Prostate gland (tissue), 2 donors: ENCODE data around the gene GALNT15. TPM values are rescaled to one million over a fixed set of nuclear protein-coding genes. Genes with fewer than 3 reads are reported as not detected.

Experiments used
- DNase-seq: peaks from one replicate; pipeline ENCODE4 v3.0.0-alpha.2; 2019; ENCODE audit warnings: low spot score
- H3K27ac ChIP-seq, 2 donors: fragments of 200-600 bp; sonication (generic); 2 replicates each; pipeline ENCODE4 v1.5.1; 2017 to 2019
- H3K27me3 ChIP-seq: fragments of 200-600 bp; sonication (generic); replicated peaks from 2 replicates; pipeline ENCODE4 v1.5.1; 2019; ENCODE audit not compliant: insufficient read depth
- H3K36me3 ChIP-seq, 2 donors: fragments of 200-600 bp; sonication (generic); 1 replicate in 1 of 2; 2 replicates in 1 of 2; pipeline versions ENCODE4 v1.5.1 to v1.8.1; 2017 to 2019
- H3K4me1 ChIP-seq: fragments of 200-600 bp; sonication (generic); replicated peaks from 2 replicates; pipeline ENCODE4 v1.5.1; 2019
- H3K4me3 ChIP-seq, 2 donors: fragments of 200-600 bp; sonication (generic); 2 replicates each; pipeline ENCODE4 v1.5.1; 2017 to 2019
- H3K9me3 ChIP-seq: fragments of 200-600 bp; sonication (generic); 2 replicates; pipeline ENCODE4 v1.5.1; 2017
- CTCF ChIP-seq, 4 experiments: fragments of 200-600 bp in 2 of 4; fragments of 450-650 bp in 2 of 4; sonication (generic) in 2 of 4; IDR thresholded peaks; 1 replicate in 3 of 4; 2 replicates in 1 of 4; pipeline ENCODE4 v1.5.1; 2016 to 2019; ENCODE audit warnings: antibody characterized with exemption in 4 of 4, mild to moderate bottlenecking in 2 of 4, moderate library complexity in 2 of 4
- POLR2A ChIP-seq: fragments of 450-650 bp; IDR thresholded peaks from one replicate; pipeline ENCODE4 v1.6.1; 2016; ENCODE audit warnings: antibody characterized with exemption, mild to moderate bottlenecking
- POLR2AphosphoS5 ChIP-seq: sonication (generic); formaldehyde crosslinking; IDR thresholded peaks from one replicate; pipeline ENCODE4 v1.6.1; 2017; ENCODE audit warnings: antibody characterized with exemption
- WGBS: methylation state at CpG from one replicate; pipeline ENCODE4 v1.1.5; 2018; 5-methylcytosine and 5-hydroxymethylcytosine counted together
- intact Hi-C: fragments of 100-400 bp; cut with DNase I; formaldehyde crosslinking; loops from one replicate; pipeline ENCODE4 v1.14.2; 2022
- total RNA-seq, 2 donors: library from RNA; depleted of rRNA; stranded (reverse); fragments of >200 nt; gene quantifications; one replicate each; pipeline ENCODE4 v1.1.0, GENCODE V29; 2016

The GALNT15 gene
- total RNA-seq, 2 donors from 2014 or later: 6.0 to 7.6 TPM

GRCh38 chr3:16179771-16180736, 5.6 kb downstream of the GALNT15 start:
- 79% methylated on average over 15 of the region's 15 CpGs for WGBS
- no peaks in the 10 kb centered on the region for H3K4me1 ChIP-seq
- H3K27me3 ChIP-seq: no peaks in the 10 kb centered on the region
- TF ChIP-seq POLR2A (no peak), POLR2AphosphoS5 (no peak), CTCF (IDR thresholded peaks at IDR 0.05) (no peak)
- no peak overlapping the region for H3K27ac ChIP-seq
- no peaks in the 10 kb centered on the region for H3K36me3 ChIP-seq
- intact Hi-C loops: loop anchor here (2.0 kb wide), 1 partner anchor 365 kb away; no protein-coding TSS in a partner anchor
- no peak overlapping the region for H3K4me3 ChIP-seq
- DNase-seq: no peak
- no peaks in the 10 kb centered on the region for H3K9me3 ChIP-seq

- Histone ChIP-seq H3K27ac (no peak overlapping the region), H3K4me3 (no peak overlapping the region), H3K4me1 (no peaks in the 10 kb centered on the region), H3K27me3 (no peaks in the 10 kb centered on the region), H3K36me3 (no peaks in the 10 kb centered on the region), H3K9me3 (no peaks in the 10 kb centered on the region)
- no peak for DNase-seq
- 94% methylated on average over 3 of the region's 3 CpGs for WGBS
- no peak for TF ChIP-seq POLR2AphosphoS5
- TF ChIP-seq CTCF (IDR thresholded peaks at IDR 0.05): no peak
- TF ChIP-seq POLR2A: no peak
- intact Hi-C loops: no loop called here
These were observed 6.3 kb downstream of the GALNT15 start for GRCh38 chr3:16180737-16181134.

GRCh38 chr3:16181361-16181760, 6.9 kb downstream of the GALNT15 start:
- no peak for TF ChIP-seq CTCF (IDR thresholded peaks at IDR 0.05)
- no peak for TF ChIP-seq POLR2A
- TF ChIP-seq POLR2AphosphoS5: no peak
- Histone ChIP-seq H3K27me3 (no peaks in the 10 kb centered on the region), H3K27ac (no peak overlapping the region), H3K4me3 (no peak overlapping the region), H3K9me3 (no peaks in the 10 kb centered on the region), H3K4me1 (no peaks in the 10 kb centered on the region), H3K36me3 (no peaks in the 10 kb centered on the region)
- 86% methylated on average over 6 of the region's 6 CpGs for WGBS
- DNase-seq: no peak
- intact Hi-C loops: no loop called here

GRCh38 chr3:16182183-16182582, 7.7 kb downstream of the GALNT15 start:
- intact Hi-C loops: no loop called here
- Histone ChIP-seq H3K4me1 (no peaks in the 10 kb centered on the region), H3K27ac (no peak overlapping the region), H3K4me3 (no peak overlapping the region), H3K27me3 (no peaks in the 10 kb centered on the region), H3K36me3 (no peaks in the 10 kb centered on the region), H3K9me3 (no peaks in the 10 kb centered on the region)
- no peak for DNase-seq
- TF ChIP-seq POLR2A (no peak), CTCF (IDR thresholded peaks at IDR 0.05) (no peak), POLR2AphosphoS5 (no peak)
- WGBS: 68% methylated on average over 2 of the region's 2 CpGs

GRCh38 chr3:16182612-16183011, 8.1 kb downstream of the GALNT15 start:
- no peaks in the 10 kb centered on the region for H3K9me3 ChIP-seq
- no peaks in the 10 kb centered on the region for H3K4me1 ChIP-seq
- no peak overlapping the region for H3K27ac ChIP-seq
- WGBS: 76% methylated on average over 5 of the region's 5 CpGs
- no peak overlapping the region for H3K4me3 ChIP-seq
- intact Hi-C loops: no loop called here
- no peaks in the 10 kb centered on the region for H3K36me3 ChIP-seq
- TF ChIP-seq CTCF (IDR thresholded peaks at IDR 0.05) (no peak), POLR2A (no peak), POLR2AphosphoS5 (no peak)
- H3K27me3 ChIP-seq: no peaks in the 10 kb centered on the region
- DNase-seq: no peak
